HG02943 (cell line): Measurements from ENCODE around the gene AMBP.

Experiments
- ATAC-seq: cut with Tn5 transposase; IDR thresholded peaks from one replicate; pipeline ENCODE4 v1.9.1; 2021; ENCODE audit warnings: mild to moderate bottlenecking, low read depth, moderate library complexity; ENCODE audit not compliant: unreplicated experiment

Gene AMBP

GRCh38 chr9:114078021-114078780 is at the start of gene AMBP:
Gene AMBP, minus strand, starts transcription at chr9:114078300. Its CDS starts 91 bp downstream, at chr9:114078209.
- no peak for ATAC-seq

- no peak for ATAC-seq
Observed at GRCh38 chr9:114126247-114127060, 48.4 kb upstream of the AMBP start.

GRCh38 chr9:114125476-114126013 is 47.4 kb upstream of the AMBP start:
- ATAC-seq: no peak

- ATAC-seq: no peak
Observed at GRCh38 chr9:114124666-114125475, 46.8 kb upstream of the AMBP start.

GRCh38 chr9:114124138-114124537 is 46.0 kb upstream of the AMBP start:
- ATAC-seq: no peak

- ATAC-seq: no peak
Observed at GRCh38 chr9:114123031-114123977, 45.2 kb upstream of the AMBP start.

GRCh38 chr9:114122136-114123027 is 44.3 kb upstream of the AMBP start:
- ATAC-seq: no peak

GRCh38 chr9:114121227-114122135 is 43.4 kb upstream of the AMBP start:
- no peak for ATAC-seq

- no peak for ATAC-seq
Observed at GRCh38 chr9:114120192-114121014, 42.3 kb upstream of the AMBP start.

- no peak for ATAC-seq
Observed at GRCh38 chr9:114119242-114120191, 41.4 kb upstream of the AMBP start.

- no peak for ATAC-seq
Observed at GRCh38 chr9:114117996-114118830, 40.1 kb upstream of the AMBP start.

GRCh38 chr9:114117614-114117995 is 39.5 kb upstream of the AMBP start:
- ATAC-seq: no peak

GRCh38 chr9:114116126-114116747 is 38.1 kb upstream of the AMBP start:
- no peak for ATAC-seq

- ATAC-seq: no peak
Observed at GRCh38 chr9:114115654-114116125, 37.6 kb upstream of the AMBP start.
